H1 (cell line): ENCODE results near the gene SPATA31D4. TPM values are rescaled to one million over a fixed set of nuclear protein-coding genes. Genes with fewer than 3 reads are reported as not detected.

ENCODE experiments used
- CTCF ChIA-PET: fragments of 300-600 bp; sonication (Branson Sonifier 250); formaldehyde crosslinking; loops from one replicate; lab custom pipeline; 2021; ENCODE audit not compliant: partially characterized antibody; lab: Charles Lee
- POLR2A ChIA-PET: fragments of 300-600 bp; sonication (Branson Sonifier 250); formaldehyde crosslinking; loops from one replicate; lab custom pipeline; 2021; ENCODE audit warnings: inconsistent platforms; ENCODE audit not compliant: partially characterized antibody; lab: Charles Lee
- DNase-seq, 2 experiments: peaks; one replicate each; pipeline versions ENCODE4 v3.0.0 to v3.0.0-alpha.2; 2010 to 2022; ENCODE audit warnings: low spot score in 2 of 2, low read depth in 1 of 2, mixed read lengths in 1 of 2
- FAIRE-seq: peaks from 2 replicates; lab custom pipeline; 2011; peaks lifted over from hg19 to GRCh38; lab: Jason Lieb, UNC
- H2AFZ ChIP-seq: 2 replicates; pipeline ENCODE4 v1.8.1; 2012; ENCODE audit warnings: low read length, inconsistent platforms
- H2AK5ac ChIP-seq: 2 replicates; pipeline ENCODE4 v1.6.1; 2013; ENCODE audit warnings: low read depth, low read length
- H2BK120ac ChIP-seq: replicated peaks from 2 replicates; pipeline ENCODE3; 2013; ENCODE audit warnings: low read depth, low read length, inconsistent platforms
- H2BK12ac ChIP-seq: 2 replicates; pipeline ENCODE4 v1.6.1; 2013; ENCODE audit warnings: low read depth, low read length
- H2BK15ac ChIP-seq: 2 replicates; pipeline ENCODE4 v1.6.1; 2013; ENCODE audit warnings: low read length
- H2BK20ac ChIP-seq: 2 replicates; pipeline ENCODE4 v1.6.1; 2013; ENCODE audit warnings: low read length
- H2BK5ac ChIP-seq: 2 replicates; pipeline ENCODE4 v1.6.1; 2013; ENCODE audit warnings: low read depth, low read length
- H3K14ac ChIP-seq: 2 replicates; pipeline ENCODE4 v1.6.1; 2013; ENCODE audit warnings: inconsistent platforms; ENCODE audit not compliant: insufficient read length
- H3K18ac ChIP-seq: 2 replicates; pipeline ENCODE4 v1.6.1; 2013; ENCODE audit warnings: low read length; ENCODE audit errors: extremely low read depth
- H3K23ac ChIP-seq: 2 replicates; pipeline ENCODE4 v1.6.1; 2013; ENCODE audit warnings: inconsistent platforms; ENCODE audit not compliant: insufficient read length
- H3K23me2 ChIP-seq: 2 replicates; pipeline ENCODE4 v1.6.1; 2013; ENCODE audit warnings: low read depth, low read length
- H3K27ac ChIP-seq: 2 replicates; pipeline ENCODE4 v1.6.1; 2011; ENCODE audit warnings: low read depth, low read length, inconsistent platforms
- H3K27me3 ChIP-seq, 4 experiments: replicated peaks in 1 of 4; 1 replicate in 1 of 4; 2 replicates in 3 of 4; pipeline versions ENCODE4 v1.6.1 to v1.8.1; 2011 to 2013; ENCODE audit warnings: low read length in 3 of 4, mild to moderate bottlenecking in 3 of 4, inconsistent platforms in 2 of 4, mixed read lengths in 2 of 4, moderate library complexity in 1 of 4; ENCODE audit not compliant: control insufficient read depth in 3 of 4, insufficient read depth in 3 of 4; ENCODE audit errors: extremely low read depth in 1 of 4
- H3K36me3 ChIP-seq, 4 experiments: 2 replicates each; pipeline versions ENCODE4 v1.6.1 to v1.8.1; 2011 to 2013; ENCODE audit warnings: mild to moderate bottlenecking in 4 of 4, low read length in 3 of 4, moderate library complexity in 2 of 4, control low read depth in 1 of 4, inconsistent platforms in 1 of 4; ENCODE audit not compliant: insufficient read depth in 4 of 4, control insufficient read depth in 2 of 4
- H3K4ac ChIP-seq: replicated peaks from 2 replicates; pipeline ENCODE3; 2013; ENCODE audit warnings: low read length, low read depth, mixed read lengths, inconsistent platforms; ENCODE audit not compliant: insufficient read length
- H3K4me1 ChIP-seq, 4 experiments: replicated peaks in 1 of 4; 1 replicate in 1 of 4; 2 replicates in 3 of 4; pipeline versions ENCODE4 v1.6.1 to v1.8.1; 2011 to 2013; ENCODE audit warnings: low read length in 3 of 4, inconsistent platforms in 2 of 4, mixed read lengths in 1 of 4; ENCODE audit not compliant: insufficient read depth in 4 of 4, control insufficient read depth in 3 of 4
- H3K4me2 ChIP-seq, 2 experiments: 2 replicates each; pipeline versions ENCODE4 v1.6.1 to v1.8.1; 2011 to 2013; ENCODE audit warnings: low read depth in 2 of 2, low read length in 2 of 2, control low read depth in 1 of 2, inconsistent platforms in 1 of 2, mild to moderate bottlenecking in 1 of 2; ENCODE audit not compliant: insufficient read depth in 1 of 2
- H3K4me3 ChIP-seq, 4 experiments: fragments of 200-600, 300-600 bp in 1 of 4; sonication (generic), shearing (Covaris generic), sonication (Bioruptor Twin) in 1 of 4; 2 replicates each; pipeline versions ENCODE4 v1.5.1 to v1.8.1; 2011 to 2016; ENCODE audit warnings: low read length in 4 of 4, low read depth in 3 of 4, control low read depth in 2 of 4, inconsistent platforms in 2 of 4, mild to moderate bottlenecking in 2 of 4, mixed read lengths in 1 of 4, moderate library complexity in 1 of 4; ENCODE audit not compliant: insufficient read depth in 2 of 4; ENCODE audit errors: extremely low read depth in 1 of 4
- H3K56ac ChIP-seq: replicated peaks from 2 replicates; pipeline ENCODE3; 2013; ENCODE audit warnings: low read depth, mild to moderate bottlenecking, mixed read lengths, low read length, inconsistent platforms; ENCODE audit not compliant: insufficient read length
- H3K79me1 ChIP-seq: 2 replicates; pipeline ENCODE4 v1.6.1; 2013; ENCODE audit warnings: low read depth, low read length, control low read depth
- H3K79me2 ChIP-seq, 2 experiments: 2 replicates each; pipeline versions ENCODE4 v1.6.1 to v1.8.1; 2012 to 2013; ENCODE audit warnings: low read length in 2 of 2, mild to moderate bottlenecking in 2 of 2, inconsistent platforms in 1 of 2; ENCODE audit not compliant: insufficient read depth in 2 of 2, control insufficient read depth in 1 of 2
- H3K9ac ChIP-seq, 4 experiments: replicated peaks in 1 of 4; 1 replicate in 1 of 4; 2 replicates in 3 of 4; pipeline versions ENCODE4 v1.6.1 to v1.8.1; 2011 to 2013; ENCODE audit warnings: low read depth in 3 of 4, low read length in 3 of 4, control low read depth in 2 of 4, mild to moderate bottlenecking in 2 of 4, moderate library complexity in 2 of 4, inconsistent platforms in 1 of 4; ENCODE audit errors: extremely low read depth in 1 of 4
- H3K9me3 ChIP-seq, 2 experiments: 2 replicates each; pipeline versions ENCODE4 v1.6.1 to v1.8.1; 2012 to 2013; ENCODE audit warnings: mild to moderate bottlenecking in 2 of 2, moderate library complexity in 2 of 2, control low read depth in 1 of 2, inconsistent platforms in 1 of 2, low read depth in 1 of 2, low read length in 1 of 2, mixed read lengths in 1 of 2; ENCODE audit not compliant: insufficient read depth in 2 of 2
- H4K20me1 ChIP-seq, 2 experiments: replicated peaks in 1 of 2; 2 replicates each; pipeline versions ENCODE3 to v1.8.1; 2011 to 2013; ENCODE audit warnings: inconsistent platforms in 2 of 2, low read length in 2 of 2, mild to moderate bottlenecking in 1 of 2; ENCODE audit not compliant: insufficient read depth in 2 of 2, control insufficient read depth in 1 of 2
- H4K5ac ChIP-seq: 2 replicates; pipeline ENCODE4 v1.6.1; 2013; ENCODE audit warnings: low read length, low read depth, mixed read lengths, inconsistent platforms; ENCODE audit not compliant: insufficient read length
- H4K8ac ChIP-seq: 2 replicates; pipeline ENCODE4 v1.8.0; 2013; ENCODE audit warnings: mild to moderate bottlenecking, moderate library complexity, low read length, inconsistent platforms; ENCODE audit not compliant: insufficient read depth; ENCODE audit errors: extremely low read depth
- H4K91ac ChIP-seq: replicated peaks from 2 replicates; pipeline ENCODE3; 2013; ENCODE audit warnings: low read length, mixed read lengths, inconsistent platforms; ENCODE audit not compliant: insufficient read length
- ASH2L ChIP-seq: fragments of 200-600, 300-600 bp; sonication (generic); IDR thresholded peaks from one replicate; pipeline ENCODE4 v1.7.1; 2017; ENCODE audit warnings: low read length
- BACH1 ChIP-seq: IDR thresholded peaks from 2 replicates; pipeline ENCODE4 v1.6.1; 2012; ENCODE audit warnings: low read length, improper control_type of control experiment
- CHD2 ChIP-seq: IDR thresholded peaks from 2 replicates; pipeline ENCODE4 v1.6.1; 2012; ENCODE audit warnings: low read length, improper control_type of control experiment
- HDAC2 ChIP-seq, 2 experiments: fragments of 300-600 bp in 1 of 2; sonication (generic) in 1 of 2; IDR thresholded peaks; 2 replicates each; pipeline ENCODE4 v1.6.1; 2011 to 2012; ENCODE audit warnings: low read depth in 2 of 2, low read length in 2 of 2, mild to moderate bottlenecking in 2 of 2, moderate library complexity in 2 of 2, borderline replicate concordance in 1 of 2, inconsistent platforms in 1 of 2
- KDM4A ChIP-seq: IDR thresholded peaks from one replicate; pipeline ENCODE4 v1.7.1; 2012; ENCODE audit warnings: low read depth, mild to moderate bottlenecking, moderate library complexity, low read length, inconsistent platforms; ENCODE audit not compliant: severe bottlenecking
- MAFK ChIP-seq: IDR thresholded peaks from 2 replicates; pipeline ENCODE4 v1.6.1; 2012; ENCODE audit warnings: low read depth, mild to moderate bottlenecking, improper control_type of control experiment, low read length
- PHF8 ChIP-seq: fragments of 200-600 bp; sonication (generic); conservative IDR thresholded peaks from 2 replicates; pipeline ENCODE4 v1.7.1; 2012; ENCODE audit warnings: low read depth, mild to moderate bottlenecking, inconsistent platforms, low read length, moderate library complexity
- POU5F1 ChIP-seq: IDR thresholded peaks from 2 replicates; pipeline ENCODE4 v1.6.1; 2011; ENCODE audit warnings: low read depth, mild to moderate bottlenecking, low read length, moderate library complexity
- RFX5 ChIP-seq: IDR thresholded peaks from 2 replicates; pipeline ENCODE4 v1.6.1; 2011; ENCODE audit warnings: low read depth, low read length, improper control_type of control experiment, borderline replicate concordance
- RNF2 ChIP-seq: fragments of 200-900, 300-1000 bp; sonication (generic); IDR thresholded peaks from 2 replicates; pipeline ENCODE4 v1.7.1; 2016; ENCODE audit warnings: borderline replicate concordance, low read depth, mild to moderate bottlenecking, antibody characterized with exemption, low read length; ENCODE audit not compliant: poor library complexity, severe bottlenecking; ENCODE audit errors: missing control alignments
- SIRT6 ChIP-seq: IDR thresholded peaks from one replicate; pipeline ENCODE4 v1.7.1; 2012; ENCODE audit warnings: low read length, inconsistent platforms
- SRF ChIP-seq: IDR thresholded peaks from 2 replicates; pipeline ENCODE4 v1.6.1; 2011; ENCODE audit warnings: mild to moderate bottlenecking, low read depth, low read length, moderate library complexity
- TAF7 ChIP-seq: optimal IDR thresholded peaks from 2 replicates; pipeline ENCODE3; 2011; ENCODE audit warnings: low read depth, mild to moderate bottlenecking, inconsistent platforms, low read length, moderate library complexity, borderline replicate concordance
- TBP ChIP-seq: IDR thresholded peaks from 2 replicates; pipeline ENCODE4 v1.6.1; 2011; ENCODE audit warnings: low read depth, low read length, improper control_type of control experiment
- WGBS, 2 experiments: shearing (Covaris generic) in 1 of 2; methylation state at CpG; one replicate each; pipeline versions ENCODE4 v1.1.6 to v1.1.7; 2013 to 2015; ENCODE audit warnings: low lambda C conversion rate in 2 of 2, mixed read lengths in 2 of 2, inconsistent platforms in 1 of 2, low coverage in 1 of 2, missing lambda C conversion rate in 1 of 2; ENCODE audit not compliant: insufficient replicate concordance in 2 of 2, insufficient coverage in 1 of 2, insufficient read length in 1 of 2; ENCODE audit errors: extremely low coverage in 1 of 2, missing lambda C conversion rate in 1 of 2; 5-methylcytosine and 5-hydroxymethylcytosine counted together
- polyA plus RNA-seq, 7 experiments: library from polyadenylated mRNA; depleted of rRNA in 3 of 7; stranded (reverse) in 5 of 7; unstranded in 2 of 7; fragments of >200 nt in 5 of 7; fragments of 200-250 nt in 2 of 7; gene quantifications; 1 replicate in 5 of 7; 2 replicates in 1 of 7; 4 replicates in 1 of 7; pipeline versions ENCODE4 v1.2.1 to v1.2.3, GENCODE V29; 2011 to 2013; ENCODE audit warnings: missing spikeins in 2 of 7, mixed read lengths in 2 of 7
- total RNA-seq: library from RNA; stranded (reverse); fragmentation: NEBNext Ultra II Directional; extraction: Animal tissue kit (Norgen Biotek cat#: 25700); gene quantifications from 2 replicates; pipeline ENCODE4 v1.2.1, GENCODE V29; 2021
- TF ChIP-seq, protein P1 (sequence below): IDR thresholded peaks from 2 replicates; pipeline ENCODE4 v1.6.1; 2012; ENCODE audit warnings: inconsistent platforms

The SPATA31D4 gene
- total and polyA plus RNA-seq, 2 of the 8 experiments (the other 6 are each of a cell fraction or from before 2014, with no cell fraction given): not detected

DNA sequence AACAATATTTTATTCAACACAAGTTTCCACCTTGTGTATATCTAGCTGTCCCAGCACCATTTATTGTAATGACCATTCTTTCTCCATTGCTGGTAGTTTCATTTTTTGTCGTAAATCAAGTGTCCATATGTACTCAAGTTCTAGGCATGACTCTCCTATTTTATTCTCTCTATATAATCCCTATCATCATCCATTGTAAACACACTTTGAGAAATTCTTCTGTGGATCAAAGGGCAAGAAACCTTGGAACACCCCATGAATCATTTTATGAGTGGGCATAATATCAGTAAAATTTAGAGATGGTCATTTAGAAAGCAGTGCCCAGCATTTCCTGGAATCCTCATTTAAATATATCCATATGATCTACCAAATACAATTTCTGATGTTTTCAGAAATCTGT, 35.8 kb upstream of the SPATA31D4 start:
- Histone ChIP-seq H3K9ac (no peak overlapping the region), H3K4me3 (no peak overlapping the region), H3K23ac (no peak overlapping the region), H4K20me1 (no peaks in the 10 kb centered on the region), H3K79me1 (no peaks in the 10 kb centered on the region), H2BK20ac (no peak overlapping the region), H3K4me1 (no peaks in the 10 kb centered on the region), H3K23me2 (no peaks in the 10 kb centered on the region), H3K4ac (no peak overlapping the region), H2AFZ (no peak overlapping the region), H3K56ac (no peak overlapping the region), H2BK15ac (no peak overlapping the region), H3K9me3 (no peaks in the 10 kb centered on the region), H2BK120ac (no peak overlapping the region), H2AK5ac (no peak overlapping the region), H3K27me3 (no peaks in the 10 kb centered on the region), H3K4me2 (no peak overlapping the region), H2BK12ac (no peak overlapping the region), H4K5ac (no peak overlapping the region), H3K18ac (no peak overlapping the region), H4K8ac (no peak overlapping the region), H3K14ac (no peak overlapping the region), H2BK5ac (no peak overlapping the region), H3K79me2 (no peaks in the 10 kb centered on the region), H4K91ac (no peak overlapping the region), H3K27ac (no peak overlapping the region), H3K36me3 (no peaks in the 10 kb centered on the region)
- ChIA-PET CTCF (interaction anchor here (0.7 kb wide), 1 partner anchor 20 kb away, joined by 3 read pairs; no protein-coding TSS in a partner anchor), POLR2A (no interaction called here)
- FAIRE-seq (no peak), DNase-seq (no peak)
- WGBS, 2 experiments: 81% methylated on average over 1 of the region's 1 CpG; no CpG with 5 or more reads in 1 of the 2 experiments
- TF ChIP-seq SIRT6 (no peak), RFX5 (no peak), ASH2L (no peak), HDAC2 (IDR thresholded peaks at IDR 0.05; ENCODE audit: borderline replicate concordance in 1 of 2, low read depth in 2 of 2, low read length in 2 of 2) (no peak), SRF (no peak), POU5F1 (no peak), RNF2 (no peak), TBP (no peak), TAF7 (no peak), BACH1 (no peak), PHF8 (no peak), CHD2 (no peak), KDM4A (no peak), MAFK (no peak)
- TF ChIP-seq, protein P1, sequence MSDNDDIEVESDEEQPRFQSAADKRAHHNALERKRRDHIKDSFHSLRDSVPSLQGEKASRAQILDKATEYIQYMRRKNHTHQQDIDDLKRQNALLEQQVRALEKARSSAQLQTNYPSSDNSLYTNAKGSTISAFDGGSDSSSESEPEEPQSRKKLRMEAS: no peak
